Hematopoietic multipotent progenitor cell treated with erythropoietin and hydrocortisone succinate and interleukin-3 and kit ligand, for 4 days (in vitro differentiated cells): ENCODE results near the gene SCN1B.
A peak's percentile ranks its signal among the peaks of the same experiment; 100 is the strongest.
"Not testable (repeated sequence)": the region's sequence is repeated elsewhere in the genome, so short reads cannot be mapped to it uniquely, and the experiment has no call there.

ENCODE experiments used
- DNase-seq: peaks from one replicate; pipeline ENCODE4 v3.0.0-alpha.2; 2015

SCN1B gene

GRCh38 chr19:35030257-35031071 lies at the start of gene SCN1B:
TSS of gene SCN1B (plus strand) at chr19:35030470. CDS start at chr19:35030821, 351 bp downstream.
- peak; percentile 82 for DNase-seq

GRCh38 chr19:34982275-34982674 lies 48.0 kb upstream of the SCN1B start:
- no peak for DNase-seq

DNA sequence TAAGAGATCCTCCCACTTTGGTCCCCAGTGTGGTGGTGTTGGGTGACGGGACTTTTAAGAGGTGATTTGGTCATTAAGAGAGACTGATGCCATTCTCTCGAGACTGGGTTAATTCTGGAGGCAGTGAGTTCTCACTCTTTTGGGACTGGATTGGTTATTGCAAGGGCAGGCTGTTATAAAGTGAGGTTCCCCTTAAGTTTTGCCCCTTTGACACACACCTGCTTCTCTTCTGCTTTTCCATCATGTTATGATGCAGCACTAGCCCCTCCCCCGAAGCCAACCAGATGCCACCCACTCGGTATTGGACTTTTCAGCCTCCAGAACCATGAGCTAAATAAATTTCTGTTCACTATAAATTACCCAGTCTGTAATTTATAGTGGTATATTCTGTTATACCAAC lies 46.5 kb upstream of the SCN1B start:
- no peak for DNase-seq

- no peak for DNase-seq
Measured at GRCh38 chr19:34984287-34984686, 46.0 kb upstream of the SCN1B start.

GRCh38 chr19:34985249-34986022 lies 44.8 kb upstream of the SCN1B start:
- peak; percentile 33 for DNase-seq

DNA sequence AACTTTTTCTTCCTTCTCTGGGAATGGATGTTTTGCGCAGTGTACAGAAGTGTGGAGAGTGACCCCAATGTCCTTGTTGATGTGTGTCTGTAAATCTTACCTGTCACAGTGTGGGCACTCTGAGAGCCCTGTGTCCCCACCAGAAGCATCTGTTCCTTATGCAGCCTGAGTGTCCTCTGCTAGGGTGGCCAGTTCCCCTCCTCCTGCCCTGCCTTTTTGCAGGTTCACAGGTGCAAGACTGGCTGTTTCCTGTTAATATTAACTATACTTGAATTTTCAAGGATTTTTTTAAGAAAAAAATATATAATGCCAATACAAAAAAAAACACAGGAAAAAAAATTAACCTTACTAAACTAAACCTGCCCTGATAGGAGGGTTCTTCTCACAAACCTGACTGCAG lies 42.2 kb upstream of the SCN1B start:
- DNase-seq = no peak

GRCh38 chr19:34989298-34989697 lies 41.0 kb upstream of the SCN1B start:
- DNase-seq = no peak

- DNase-seq = no peak
Measured at GRCh38 chr19:34990578-34991192, 39.6 kb upstream of the SCN1B start.

DNA sequence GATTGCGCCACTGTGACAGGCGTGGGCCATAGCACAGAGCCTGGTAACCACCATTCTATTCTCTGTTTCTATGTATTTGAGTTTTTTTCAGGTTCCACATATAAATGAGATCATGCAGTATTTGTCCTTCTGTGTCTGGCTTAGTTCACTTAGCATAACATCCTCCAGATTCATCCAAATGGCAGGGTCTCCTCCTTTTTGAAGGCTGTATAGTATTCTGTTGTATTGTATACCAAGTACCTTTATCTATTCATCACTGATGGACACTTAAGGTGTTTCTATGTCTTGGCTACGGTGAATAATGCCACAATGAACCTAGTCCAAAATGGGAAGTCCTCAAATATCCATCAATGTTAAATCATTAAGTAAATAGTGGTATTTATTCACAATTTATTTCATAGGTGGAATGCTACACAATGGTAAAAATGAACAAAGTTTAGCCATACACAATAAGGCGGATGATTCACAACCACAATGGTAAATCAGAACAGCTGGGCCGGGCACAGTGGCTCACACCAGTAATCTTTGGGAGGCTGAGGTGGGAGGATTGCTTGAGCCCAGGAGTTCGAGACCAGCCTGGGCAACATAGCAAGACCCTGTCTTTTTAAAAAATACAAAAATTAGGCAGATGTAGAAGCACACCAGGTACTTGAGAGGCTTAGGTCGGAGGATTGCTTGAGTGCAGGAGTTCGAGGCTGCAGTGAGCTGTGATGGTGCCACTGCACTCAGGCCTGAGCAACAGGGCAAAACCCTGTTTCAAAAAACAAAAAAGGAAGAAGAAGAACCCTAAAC lies 38.5 kb upstream of the SCN1B start:
- no peak for DNase-seq

DNA sequence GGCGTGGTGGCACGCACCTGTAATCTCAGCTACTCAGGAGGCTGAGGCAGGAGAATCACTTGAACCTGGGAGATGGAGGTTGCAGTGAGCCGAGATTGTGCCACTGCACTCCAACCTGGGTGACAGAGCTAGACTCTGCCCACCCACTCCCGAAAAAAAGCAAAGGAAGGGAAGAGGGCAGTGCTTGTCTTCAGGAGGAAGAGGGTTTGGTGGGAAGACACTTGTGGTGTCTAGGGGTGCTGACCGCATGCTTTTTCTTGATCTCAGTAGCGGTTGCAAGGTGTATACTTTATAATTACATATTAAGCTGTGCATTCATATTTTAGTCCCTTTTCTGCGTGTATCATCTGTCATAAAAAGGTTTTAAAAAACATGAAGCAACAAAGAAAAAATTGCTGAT lies 37.7 kb upstream of the SCN1B start:
- DNase-seq = not testable (repeated sequence)

- DNase-seq = no peak
Measured at GRCh38 chr19:34994286-34994642, 36.0 kb upstream of the SCN1B start.

DNA sequence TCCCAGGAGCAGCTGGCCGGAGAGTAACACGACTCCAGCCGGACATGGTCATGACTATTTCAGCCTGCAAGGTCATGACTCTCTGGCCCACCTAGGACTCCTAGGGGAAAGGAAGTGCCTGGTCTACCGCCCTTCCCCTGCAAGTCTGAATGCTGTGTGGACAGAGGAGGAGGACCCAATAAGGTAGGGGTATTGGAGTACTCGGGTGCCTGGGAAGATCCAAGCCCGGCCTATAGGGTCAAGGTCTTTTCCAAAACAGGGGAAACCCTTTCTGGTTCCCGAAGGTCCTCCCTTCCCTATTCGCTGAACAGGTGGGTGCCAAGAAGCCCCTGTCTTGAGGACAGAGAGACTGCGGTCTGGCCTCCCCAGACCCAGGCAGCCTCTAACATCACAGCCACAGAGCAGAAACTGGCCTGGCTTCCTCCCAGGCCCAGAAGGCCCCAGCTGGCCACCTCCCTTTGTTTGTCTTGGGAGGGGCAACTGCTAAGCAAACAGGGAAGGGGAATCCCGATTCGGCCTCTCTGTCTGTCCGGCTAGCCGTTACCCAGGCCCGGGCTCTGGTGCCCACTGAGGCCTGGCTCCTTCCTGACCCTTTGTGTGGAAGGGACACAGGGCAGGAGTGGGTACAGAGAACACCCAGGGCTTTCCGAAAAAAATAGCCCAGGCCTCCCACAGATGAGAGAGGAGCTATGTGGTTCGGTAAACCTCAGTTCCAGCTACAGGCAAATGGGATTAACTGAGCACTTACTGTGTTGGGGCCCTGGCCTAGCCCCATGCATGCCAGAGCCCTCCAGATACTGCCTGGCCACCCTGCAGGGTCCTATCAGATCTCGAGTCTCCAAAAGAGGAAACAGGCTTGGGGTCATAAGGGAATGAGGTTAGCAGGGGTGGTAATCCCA lies 35.4 kb upstream of the SCN1B start:
- peak; percentile 40 for DNase-seq

DNA sequence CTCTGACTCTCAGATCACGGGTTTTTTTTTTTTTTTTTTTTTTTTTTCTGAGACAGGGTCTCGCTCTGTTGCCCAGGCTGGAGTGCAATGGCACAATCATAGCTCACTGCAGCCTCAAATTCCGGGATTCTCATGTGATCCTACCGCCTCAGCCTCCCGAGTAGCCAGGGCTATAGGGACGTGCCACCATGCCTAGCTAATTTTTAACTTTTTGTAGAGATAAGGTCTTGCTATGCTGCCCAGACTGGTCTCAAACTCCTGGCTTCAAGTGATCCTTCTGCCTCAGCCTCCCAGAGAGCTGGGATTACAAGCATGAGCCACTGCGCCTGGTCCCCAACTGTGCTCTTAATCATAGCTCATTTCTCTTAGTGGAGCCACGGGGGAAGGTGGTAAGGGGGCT lies 34.7 kb upstream of the SCN1B start:
- DNase-seq = no peak

- peak; percentile 61 for DNase-seq
Measured at GRCh38 chr19:34997071-34997617, 33.1 kb upstream of the SCN1B start.

GRCh38 chr19:34998224-34998623 lies 32.0 kb upstream of the SCN1B start:
- DNase-seq = not testable (repeated sequence)

DNA sequence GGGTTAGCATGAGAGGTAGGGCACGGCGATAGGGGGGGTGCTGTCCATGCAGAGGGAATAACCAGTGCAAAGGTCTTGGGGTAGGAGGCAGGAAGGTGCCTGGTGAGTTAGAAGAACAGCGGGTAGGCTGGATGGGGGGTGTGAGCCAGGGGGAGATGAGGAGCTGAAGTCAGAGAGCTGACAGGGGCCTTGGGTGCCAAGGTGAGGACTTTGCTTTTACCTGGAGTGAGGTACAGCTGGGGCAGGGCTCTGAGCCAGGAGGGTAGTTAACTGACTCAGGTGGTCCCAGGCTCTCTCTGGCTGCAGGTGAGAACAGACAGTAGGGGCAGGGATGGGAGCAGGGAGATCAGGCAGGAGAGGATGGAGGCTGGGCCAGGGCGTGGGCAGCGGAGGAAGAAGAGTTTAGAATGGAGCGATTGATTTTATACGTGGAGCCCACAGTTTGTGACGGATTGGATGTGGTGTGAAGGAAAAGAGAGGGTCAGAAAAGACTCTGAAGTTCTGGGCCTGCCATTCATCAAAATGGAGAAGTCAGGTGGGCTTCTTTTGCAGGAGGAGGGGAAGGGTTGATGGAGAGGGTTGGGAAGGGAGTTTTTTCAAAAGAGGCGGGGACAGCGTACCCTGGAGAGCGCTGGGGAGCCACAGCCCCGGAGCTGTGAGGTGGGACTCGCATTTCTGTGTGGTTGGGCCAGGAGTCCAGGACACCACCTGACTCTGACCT lies 31.3 kb upstream of the SCN1B start:
- no peak for DNase-seq

GRCh38 chr19:34999498-35000337 lies 30.6 kb upstream of the SCN1B start, which contains the start of gene GRAMD1A:
TSS of gene GRAMD1A (plus strand) at chr19:35000323. CDS start at chr19:35000479, 156 bp downstream.
- DNase-seq = peak; percentile 92

DNA sequence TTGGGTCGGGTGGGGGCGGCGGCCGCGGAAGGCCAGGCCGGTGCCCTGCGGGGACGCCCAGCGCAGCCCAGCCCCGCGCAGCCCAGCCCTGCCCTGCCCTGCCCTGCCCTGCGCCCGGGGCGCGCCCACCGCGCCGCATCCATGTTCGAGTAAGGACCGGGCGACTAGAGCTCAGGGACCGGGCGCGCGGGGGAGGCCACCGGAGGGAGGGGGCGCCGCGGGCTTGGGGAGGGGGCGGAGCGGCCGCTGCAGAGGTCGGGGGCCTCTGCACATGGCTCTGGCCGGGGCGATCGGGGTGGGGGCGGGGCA lies 30.0 kb upstream of the SCN1B start:
- no peak for DNase-seq

DNA sequence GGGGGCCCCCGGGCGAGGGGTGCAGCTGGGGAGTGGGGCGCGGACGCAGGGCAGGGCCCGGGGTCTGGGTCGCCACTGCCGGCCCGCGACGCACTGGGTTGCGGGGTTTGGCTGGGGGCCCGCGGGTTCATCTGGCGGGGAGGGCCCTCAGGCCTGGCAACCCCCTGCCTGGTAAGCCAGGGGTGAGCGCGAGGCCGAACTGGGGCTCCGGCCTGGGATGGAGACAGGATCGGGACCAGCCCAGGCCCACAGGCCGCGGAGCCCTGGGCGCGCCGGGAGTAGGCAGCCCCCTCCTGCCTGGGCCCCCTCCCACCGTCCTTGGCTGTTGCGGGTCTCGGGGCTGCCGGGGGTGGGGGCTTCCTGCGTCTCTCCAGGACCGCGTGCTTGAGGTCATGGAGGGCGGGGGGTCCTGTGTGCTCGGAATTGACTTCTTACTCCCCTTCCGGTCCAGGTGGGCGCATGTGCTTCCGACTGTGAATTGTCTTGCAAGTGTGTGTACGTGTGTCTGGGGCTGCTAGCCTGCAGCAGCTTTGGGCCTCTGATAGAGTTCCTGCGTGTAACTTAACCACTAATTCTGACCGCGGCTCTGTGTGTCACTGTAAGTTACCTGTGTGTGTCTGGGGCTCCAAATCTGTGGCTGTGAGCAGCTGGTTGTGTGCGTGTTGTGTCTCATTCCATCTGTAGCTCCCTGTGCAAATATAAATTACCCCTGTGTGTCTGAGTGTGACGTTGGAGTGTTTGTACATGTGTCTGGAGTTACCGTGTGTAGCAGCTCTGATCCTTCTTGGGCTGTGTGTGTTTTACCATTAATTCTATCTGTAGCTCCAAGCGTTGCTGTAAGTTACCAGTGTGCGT lies 29.4 kb upstream of the SCN1B start:
- peak; percentile 83 for DNase-seq
